ENCODE measurements around the gene LCA5.
A peak's percentile ranks its signal among the peaks of the same experiment; 100 is the strongest.

LCA5 gene

DNA sequence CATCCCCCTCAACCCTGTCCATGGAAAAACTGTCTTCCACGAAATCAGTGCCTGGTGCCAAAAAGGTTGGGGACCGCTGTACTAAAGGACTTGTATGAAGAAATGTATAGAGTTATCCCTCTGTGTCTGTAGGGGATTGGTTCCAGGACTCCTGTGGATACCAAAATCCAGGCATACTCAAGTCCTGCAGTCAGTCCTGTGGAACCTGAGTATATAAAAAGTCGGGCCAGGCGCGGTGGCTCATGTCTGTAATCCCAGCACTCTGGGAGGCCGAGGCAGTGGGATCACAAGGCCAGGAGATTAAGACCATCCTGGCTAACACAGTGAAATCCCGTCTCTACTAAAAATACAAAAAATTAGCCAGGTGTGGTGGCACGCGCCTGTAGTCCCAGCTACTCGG is 42.0 kb downstream of the LCA5 start:
- CTCF ChIA-PET = no interaction called here
- POLR2A ChIA-PET = no interaction called here
- no peak for DNase-seq (ENCODE audit: extremely low spot score)
- TF ChIP-seq SP1 (IDR thresholded peaks at IDR 0.05) (no peak), ZNF384 (IDR thresholded peaks at IDR 0.05) (no peak), FOXM1 (IDR thresholded peaks at IDR 0.05; ENCODE audit: borderline replicate concordance) (no peak), ARNT (IDR thresholded peaks at IDR 0.05) (no peak), FOXA1 (IDR thresholded peaks at IDR 0.05) (no peak), LEF1 (IDR thresholded peaks at IDR 0.05; ENCODE audit: borderline replicate concordance) (no peak), ELF4 (IDR thresholded peaks at IDR 0.05) (no peak), HDGF (IDR thresholded peaks at IDR 0.05; ENCODE audit: borderline replicate concordance) (no peak), CTBP1 (IDR thresholded peaks at IDR 0.05; ENCODE audit: borderline replicate concordance) (no peak), NFRKB (IDR thresholded peaks at IDR 0.05) (no peak), FOXK2 (IDR thresholded peaks at IDR 0.05) (no peak)
- TF ChIP-seq, protein P1, sequence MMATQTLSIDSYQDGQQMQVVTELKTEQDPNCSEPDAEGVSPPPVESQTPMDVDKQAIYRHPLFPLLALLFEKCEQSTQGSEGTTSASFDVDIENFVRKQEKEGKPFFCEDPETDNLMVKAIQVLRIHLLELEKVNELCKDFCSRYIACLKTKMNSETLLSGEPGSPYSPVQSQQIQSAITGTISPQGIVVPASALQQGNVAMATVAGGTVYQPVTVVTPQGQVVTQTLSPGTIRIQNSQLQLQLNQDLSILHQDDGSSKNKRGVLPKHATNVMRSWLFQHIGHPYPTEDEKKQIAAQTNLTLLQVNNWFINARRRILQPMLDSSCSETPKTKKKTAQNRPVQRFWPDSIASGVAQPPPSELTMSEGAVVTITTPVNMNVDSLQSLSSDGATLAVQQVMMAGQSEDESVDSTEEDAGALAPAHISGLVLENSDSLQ (IDR thresholded peaks at IDR 0.05) = no peak

DNA sequence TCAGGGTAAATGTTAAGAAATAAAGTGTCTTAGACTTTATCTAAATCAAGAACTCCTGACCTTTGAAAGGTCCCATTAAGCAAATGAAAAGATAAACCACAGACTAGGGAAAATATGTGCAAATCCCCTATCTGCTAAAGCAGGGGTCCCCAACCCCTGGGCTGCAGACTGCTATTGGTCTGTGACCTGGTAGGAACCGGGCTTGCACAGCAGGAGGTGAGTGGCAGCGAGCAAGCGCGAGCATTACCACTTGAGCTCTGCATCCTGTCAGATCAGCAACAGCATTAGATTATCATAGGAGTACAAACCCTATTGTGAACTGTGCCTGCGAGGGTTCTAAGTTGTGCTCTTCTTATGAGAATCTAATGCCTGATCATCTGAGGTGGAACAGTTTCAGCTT is 42.4 kb downstream of the LCA5 start:
- peak; percentile 6 for DNase-seq (ENCODE audit: extremely low spot score)
- CTCF ChIA-PET = no interaction called here
- POLR2A ChIA-PET = no interaction called here
- TF ChIP-seq FOXK2 (IDR thresholded peaks at IDR 0.05) (no peak), NFRKB (IDR thresholded peaks at IDR 0.05) (no peak), BHLHE40 (IDR thresholded peaks at IDR 0.05; ENCODE audit: borderline replicate concordance) (no peak), FOXM1 (IDR thresholded peaks at IDR 0.05; ENCODE audit: borderline replicate concordance) (no peak), SP1 (IDR thresholded peaks at IDR 0.05) (no peak), ZNF384 (IDR thresholded peaks at IDR 0.05) (no peak), ARNT (IDR thresholded peaks at IDR 0.05) (no peak), FOXA1 (IDR thresholded peaks at IDR 0.05) (no peak), LEF1 (IDR thresholded peaks at IDR 0.05; ENCODE audit: borderline replicate concordance) (no peak), CTBP1 (IDR thresholded peaks at IDR 0.05; ENCODE audit: borderline replicate concordance) (no peak), HDGF (IDR thresholded peaks at IDR 0.05; ENCODE audit: borderline replicate concordance) (no peak), SUZ12 (IDR thresholded peaks at IDR 0.05) (no peak), ELF4 (IDR thresholded peaks at IDR 0.05) (no peak), TARDBP (IDR thresholded peaks at IDR 0.05) (no peak), L3MBTL2 (conservative IDR thresholded peaks at IDR 0.05) (no peak)
- TF ChIP-seq, protein P1 (IDR thresholded peaks at IDR 0.05) = no peak

DNA sequence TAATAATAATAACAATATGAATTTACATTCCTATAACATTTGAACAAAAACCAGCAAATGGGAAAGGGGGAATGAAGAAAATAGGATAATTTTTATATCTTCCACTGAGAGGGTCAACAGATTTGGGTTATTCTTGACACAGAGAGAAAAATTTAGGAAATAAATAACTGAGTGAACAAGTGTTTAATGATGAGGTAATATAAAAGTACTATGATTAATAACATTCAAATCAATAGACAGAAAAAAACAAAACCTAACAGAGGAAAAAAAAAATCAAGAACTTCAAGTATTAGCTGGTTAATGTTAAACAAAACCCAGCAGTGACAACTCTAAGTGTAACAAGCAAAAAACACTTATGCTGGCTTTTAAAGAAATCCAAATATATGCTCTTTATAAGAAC is 66.5 kb downstream of the LCA5 start:
- ChIA-PET CTCF (no interaction called here), POLR2A (no interaction called here)
- no peak for TF ChIP-seq FOXK2 (IDR thresholded peaks at IDR 0.05)
- TF ChIP-seq FOXM1 (IDR thresholded peaks at IDR 0.05; ENCODE audit: borderline replicate concordance) = no peak
- no peak for TF ChIP-seq HDGF (IDR thresholded peaks at IDR 0.05; ENCODE audit: borderline replicate concordance)
- no peak for TF ChIP-seq NFRKB (IDR thresholded peaks at IDR 0.05)
- TF ChIP-seq ELF4 (IDR thresholded peaks at IDR 0.05) = no peak
- TF ChIP-seq BHLHE40 (IDR thresholded peaks at IDR 0.05; ENCODE audit: borderline replicate concordance) = no peak
- TF ChIP-seq FOXA1 (IDR thresholded peaks at IDR 0.05) = no peak
- TF ChIP-seq L3MBTL2 (conservative IDR thresholded peaks at IDR 0.05) = no peak
- TF ChIP-seq TARDBP (IDR thresholded peaks at IDR 0.05) = no peak
- TF ChIP-seq, protein P1 (IDR thresholded peaks at IDR 0.05) = no peak
- TF ChIP-seq LEF1 (IDR thresholded peaks at IDR 0.05; ENCODE audit: borderline replicate concordance) = no peak
- no peak for TF ChIP-seq SP1 (IDR thresholded peaks at IDR 0.05)
- TF ChIP-seq ARNT (IDR thresholded peaks at IDR 0.05) = no peak
- TF ChIP-seq ZNF384 (IDR thresholded peaks at IDR 0.05) = no peak
- DNase-seq (ENCODE audit: extremely low spot score) = no peak

DNA sequence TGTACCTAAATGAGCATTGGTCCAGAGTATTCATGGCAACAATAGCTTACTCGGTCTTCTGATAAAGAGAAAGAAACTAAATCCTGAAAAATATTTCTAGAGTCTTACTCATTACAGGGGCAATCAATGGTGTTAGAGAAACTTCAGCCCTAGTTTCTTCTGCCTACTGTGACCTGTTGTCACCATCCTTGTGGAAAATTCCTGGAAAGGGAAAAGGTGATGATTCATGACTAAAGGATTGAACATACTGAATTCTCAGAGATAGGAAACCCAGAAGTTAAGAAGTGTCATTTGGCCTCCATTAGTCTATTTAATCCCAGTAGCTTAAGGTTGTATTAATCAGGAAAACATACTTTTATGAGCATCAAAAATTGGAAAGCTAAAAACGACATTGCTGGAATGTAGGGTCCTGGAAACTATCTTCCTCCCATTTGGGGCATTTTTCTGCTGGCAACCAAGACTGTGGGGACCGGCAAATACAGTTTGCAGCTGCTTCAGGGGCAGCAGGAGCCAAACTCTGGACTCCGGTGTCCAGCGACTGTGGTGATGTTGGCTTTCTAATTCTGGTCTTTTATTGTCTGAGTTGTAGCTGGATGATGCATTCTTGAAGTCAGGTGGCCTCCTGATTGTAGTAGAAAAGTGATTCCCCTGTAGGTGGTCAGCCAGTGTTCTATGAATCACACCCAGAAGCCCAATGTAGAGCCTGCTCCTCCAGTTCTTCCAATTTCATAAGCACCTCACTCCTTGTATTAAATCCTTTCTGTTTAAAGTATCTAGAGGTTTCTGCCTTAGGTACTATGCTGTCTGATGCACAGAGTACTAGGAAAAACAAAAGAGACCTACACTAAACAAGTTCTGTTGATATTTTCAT is 67.6 kb downstream of the LCA5 start:
- ChIA-PET POLR2A (no interaction called here), CTCF (no interaction called here)
- TF ChIP-seq NFRKB (IDR thresholded peaks at IDR 0.05) (no peak), FOXM1 (IDR thresholded peaks at IDR 0.05; ENCODE audit: borderline replicate concordance) (no peak), CTBP1 (IDR thresholded peaks at IDR 0.05; ENCODE audit: borderline replicate concordance) (no peak), SP1 (IDR thresholded peaks at IDR 0.05) (no peak), FOXA1 (IDR thresholded peaks at IDR 0.05) (no peak), ELF4 (IDR thresholded peaks at IDR 0.05) (no peak)
- DNase-seq (ENCODE audit: extremely low spot score) = no peak

DNA sequence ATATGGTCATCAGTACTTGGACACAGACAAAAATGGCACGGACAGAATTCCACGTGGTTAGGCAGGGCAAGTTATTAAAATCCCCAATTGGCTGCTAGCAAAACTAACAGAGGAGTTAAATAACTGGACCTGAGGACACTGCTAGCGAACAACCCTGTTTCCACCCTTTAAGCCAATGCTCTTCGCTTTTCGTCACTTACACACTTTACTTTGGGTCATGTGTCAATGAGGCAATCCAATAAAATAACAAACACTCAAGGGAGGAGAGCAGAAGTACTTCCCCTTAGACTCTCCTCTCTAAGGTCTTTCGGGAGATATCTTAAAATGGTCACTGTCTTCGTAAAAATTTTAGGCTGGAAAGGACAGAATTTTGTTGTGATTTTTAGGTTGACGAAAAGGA is 68.6 kb downstream of the LCA5 start:
- ChIA-PET POLR2A (no interaction called here), CTCF (interaction anchor here (0.7 kb wide), 1 partner anchor 198 kb away, joined by 3 read pairs; no protein-coding TSS in a partner anchor)
- peak; percentile 9 for DNase-seq (ENCODE audit: extremely low spot score)
- TF ChIP-seq L3MBTL2 (conservative IDR thresholded peaks at IDR 0.05) = 0 out of 2 replicates have a peak, but pooled peaks have one; percentile 19
- TF ChIP-seq BHLHE40 (IDR thresholded peaks at IDR 0.05; ENCODE audit: borderline replicate concordance) = no peak

DNA sequence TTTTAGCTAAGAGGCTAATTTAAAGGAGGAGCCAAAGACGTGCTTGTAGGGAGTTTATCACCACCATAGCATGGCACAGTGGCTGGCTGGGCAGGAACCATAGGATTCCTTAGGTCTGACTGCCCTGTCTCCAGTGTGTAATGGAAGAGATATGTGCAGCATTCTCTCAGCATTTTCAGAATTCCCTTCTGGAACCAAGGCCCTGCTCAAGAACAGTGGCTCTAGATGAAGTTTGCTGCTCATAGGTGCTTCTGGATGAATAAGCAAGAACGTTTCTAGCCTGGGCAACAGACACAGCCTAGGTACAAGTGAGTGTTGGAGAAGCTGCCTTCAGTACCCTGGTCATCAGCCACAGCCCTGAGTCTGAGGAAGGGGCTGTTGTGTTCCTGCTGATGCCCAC is 69.1 kb downstream of the LCA5 start:
- CTCF ChIA-PET = interaction anchor here (0.7 kb wide), 1 partner anchor 197 kb away, joined by 3 read pairs; no protein-coding TSS in a partner anchor
- TF ChIP-seq BHLHE40 (IDR thresholded peaks at IDR 0.05; ENCODE audit: borderline replicate concordance) (no peak), TARDBP (IDR thresholded peaks at IDR 0.05) (no peak), SUZ12 (IDR thresholded peaks at IDR 0.05) (no peak), L3MBTL2 (conservative IDR thresholded peaks at IDR 0.05) (no peak), HDGF (IDR thresholded peaks at IDR 0.05; ENCODE audit: borderline replicate concordance) (no peak), ZNF384 (IDR thresholded peaks at IDR 0.05) (no peak), SP1 (IDR thresholded peaks at IDR 0.05) (no peak), FOXA1 (IDR thresholded peaks at IDR 0.05) (no peak), NFRKB (IDR thresholded peaks at IDR 0.05) (no peak)
- no peak for DNase-seq (ENCODE audit: extremely low spot score)
- POLR2A ChIA-PET = interaction anchor here (0.8 to 1.0 kb wide), 2 partner anchors 69 to 390 kb away, joined by 4 to 5 read pairs; partner anchors contain the start of genes LCA5 and PHIP
